ENCODE measurements around the gene ATG9B.

- no peak for TF ChIP-seq CTCF (IDR thresholded peaks at IDR 0.05)
- TF ChIP-seq POLR2AphosphoS5 (IDR thresholded peaks at IDR 0.05) = no peak
These were observed 24.7 kb upstream of the ATG9B start for GRCh38 chr7:151048911-151049463.

Measured in gastroesophageal sphincter (tissue), 3 donors.